Keratinocyte (primary cell): Measurements from ENCODE around the gene TBXAS1. TPM values are rescaled to one million over a fixed set of nuclear protein-coding genes. Genes with fewer than 3 reads are reported as not detected.

Source experiments
- DNase-seq: peaks from one replicate; pipeline ENCODE4 v3.0.0-alpha.2; 2011; ENCODE audit warnings: low read depth, missing footprints, low spot score
- FAIRE-seq: peaks from 2 replicates; lab custom pipeline; 2011; peaks lifted over from hg19 to GRCh38; lab: Jason Lieb, UNC
- H2AFZ ChIP-seq: 2 replicates; pipeline ENCODE4 v1.6.0; 2012; ENCODE audit warnings: low read length, control low read depth, inconsistent platforms; ENCODE audit not compliant: control insufficient read depth
- H3K27ac ChIP-seq: 2 replicates; pipeline ENCODE4 v1.5.1; 2011; ENCODE audit warnings: low read length; ENCODE audit not compliant: control insufficient read depth, insufficient read depth
- H3K27me3 ChIP-seq: 3 replicates; pipeline ENCODE4 v1.6.0; 2011; ENCODE audit warnings: low read length; ENCODE audit not compliant: control insufficient read depth, insufficient read depth; ENCODE audit errors: extremely low read depth
- H3K36me3 ChIP-seq, 2 experiments: 2 replicates in 1 of 2; 3 replicates in 1 of 2; pipeline ENCODE4 v1.5.1; 2011; ENCODE audit warnings: low read length in 2 of 2, mild to moderate bottlenecking in 1 of 2; ENCODE audit not compliant: control insufficient read depth in 2 of 2, insufficient read depth in 2 of 2; ENCODE audit errors: extremely low read depth in 1 of 2
- H3K4me1 ChIP-seq: 3 replicates; pipeline ENCODE4 v1.5.1; 2011; ENCODE audit warnings: low read length; ENCODE audit not compliant: control insufficient read depth, insufficient read depth; ENCODE audit errors: extremely low read depth
- H3K4me2 ChIP-seq: 3 replicates; pipeline ENCODE4 v1.6.0; 2011; ENCODE audit warnings: low read depth, low read length; ENCODE audit not compliant: control insufficient read depth, insufficient read depth; ENCODE audit errors: extremely low read depth
- H3K4me3 ChIP-seq, 3 experiments: fragments of 200-600 bp in 1 of 3; sonication (generic) in 1 of 3; 2 replicates in 2 of 3; 3 replicates in 1 of 3; pipeline ENCODE4 v1.5.1; 2011 to 2016; ENCODE audit warnings: low read length in 3 of 3, mild to moderate bottlenecking in 3 of 3, control low read depth in 2 of 3, inconsistent platforms in 1 of 3, low read depth in 1 of 3, mixed read lengths in 1 of 3, mixed run types in 1 of 3, moderate library complexity in 1 of 3; ENCODE audit not compliant: control insufficient read depth in 2 of 3, insufficient read depth in 2 of 3; ENCODE audit errors: extremely low read depth in 1 of 3
- H3K79me2 ChIP-seq: 2 replicates; pipeline ENCODE4 v1.6.0; 2012; ENCODE audit warnings: low read length; ENCODE audit not compliant: control insufficient read depth, insufficient read depth
- H3K9ac ChIP-seq: 3 replicates; pipeline ENCODE4 v1.6.0; 2011; ENCODE audit warnings: low read length; ENCODE audit not compliant: control insufficient read depth, insufficient read depth; ENCODE audit errors: extremely low read depth
- H3K9me1 ChIP-seq: 3 replicates; pipeline ENCODE4 v1.6.0; 2011; ENCODE audit warnings: low read length; ENCODE audit not compliant: control insufficient read depth, insufficient read depth; ENCODE audit errors: extremely low read depth
- H3K9me3 ChIP-seq: 2 replicates; pipeline ENCODE4 v1.5.1; 2012; ENCODE audit warnings: low read depth, low read length; ENCODE audit not compliant: control insufficient read depth
- H4K20me1 ChIP-seq: 3 replicates; pipeline ENCODE4 v1.6.0; 2011; ENCODE audit warnings: low read length; ENCODE audit not compliant: control insufficient read depth, insufficient read depth; ENCODE audit errors: extremely low read depth
- EZH2 ChIP-seq: IDR thresholded peaks from one replicate; pipeline ENCODE4 v1.6.1; 2012; ENCODE audit warnings: inconsistent platforms, mild to moderate bottlenecking, low read length, moderate library complexity
- dilution Hi-C: fragments of 300-500 bp; cut with MboI; formaldehyde crosslinking; loops from one replicate; pipeline ENCODE4 v1.7.0; 2020; ENCODE audit warnings: low sequenced_read_pairs; ENCODE audit not compliant: extremely low pct_ligation_motif_present
- polyA plus RNA-seq, 5 experiments: library from polyadenylated mRNA; depleted of rRNA in 3 of 5; stranded (reverse) in 3 of 5; stranded (forward) in 1 of 5; unstranded in 1 of 5; fragments of >200 nt; gene quantifications; 1 replicate in 1 of 5; 2 replicates in 3 of 5; 3 replicates in 1 of 5; pipeline versions ENCODE4 v1.2.1 to v1.2.3, GENCODE V29; 2011 to 2012; ENCODE audit warnings: missing spikeins in 2 of 5, low read depth in 1 of 5, low replicate concordance in 1 of 5
- TF ChIP-seq, protein P1 (sequence below), 3 experiments: IDR thresholded peaks in 1 of 3; conservative IDR thresholded peaks in 1 of 3; optimal IDR thresholded peaks in 1 of 3; 2 replicates in 2 of 3; 3 replicates in 1 of 3; pipeline versions ENCODE3 to v1.5.1; 2011; ENCODE audit warnings: low read length in 3 of 3, mild to moderate bottlenecking in 3 of 3, moderate library complexity in 2 of 3, control low read depth in 1 of 3, inconsistent platforms in 1 of 3; ENCODE audit not compliant: insufficient read depth in 2 of 3; ENCODE audit errors: extremely low read depth in 1 of 3

TBXAS1 gene
- polyA plus RNA-seq, 1 donor (not counting 4 experiments of a cell fraction or from before 2014, with no cell fraction given): 2.9 TPM

DNA sequence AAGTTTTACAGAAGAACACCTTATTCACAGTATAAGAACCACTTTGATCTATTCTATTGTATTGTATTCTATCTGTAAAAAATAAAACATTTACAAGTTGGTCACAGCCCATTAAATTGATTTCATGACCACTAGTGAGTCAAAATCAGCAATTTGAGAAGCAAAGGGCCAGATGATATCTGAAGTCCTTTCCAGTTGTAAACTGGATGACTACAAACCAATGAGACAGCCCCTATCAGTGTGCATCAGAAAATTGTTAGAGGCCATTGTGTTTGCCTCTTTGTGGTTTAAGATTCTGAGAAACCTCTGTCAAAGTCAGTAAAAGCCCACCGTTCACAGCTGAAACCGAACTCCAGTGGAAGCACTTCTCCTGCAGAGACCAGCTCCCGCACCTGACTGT, 54.8 kb downstream of the TBXAS1 start:
- H3K4me2 ChIP-seq: no peak overlapping the region
- no peaks in the 10 kb centered on the region for H4K20me1 ChIP-seq
- H3K9me3 ChIP-seq: no peaks in the 10 kb centered on the region
- no peaks in the 10 kb centered on the region for H3K9me1 ChIP-seq
- no peak overlapping the region for H3K4me3 ChIP-seq
- DNase-seq (no peak), FAIRE-seq (no peak)
- peaks cover 19% of the 10 kb centered on the region for H3K4me1 ChIP-seq
- H3K9ac ChIP-seq: no peak overlapping the region
- H3K27me3 ChIP-seq: no peaks in the 10 kb centered on the region
- H3K27ac ChIP-seq: no peak overlapping the region
- no peaks in the 10 kb centered on the region for H3K36me3 ChIP-seq
- H3K79me2 ChIP-seq: no peaks in the 10 kb centered on the region
- H2AFZ ChIP-seq: no peak overlapping the region
- dilution Hi-C loops: no loop called here
- no peak for TF ChIP-seq EZH2
- TF ChIP-seq, protein P1, sequence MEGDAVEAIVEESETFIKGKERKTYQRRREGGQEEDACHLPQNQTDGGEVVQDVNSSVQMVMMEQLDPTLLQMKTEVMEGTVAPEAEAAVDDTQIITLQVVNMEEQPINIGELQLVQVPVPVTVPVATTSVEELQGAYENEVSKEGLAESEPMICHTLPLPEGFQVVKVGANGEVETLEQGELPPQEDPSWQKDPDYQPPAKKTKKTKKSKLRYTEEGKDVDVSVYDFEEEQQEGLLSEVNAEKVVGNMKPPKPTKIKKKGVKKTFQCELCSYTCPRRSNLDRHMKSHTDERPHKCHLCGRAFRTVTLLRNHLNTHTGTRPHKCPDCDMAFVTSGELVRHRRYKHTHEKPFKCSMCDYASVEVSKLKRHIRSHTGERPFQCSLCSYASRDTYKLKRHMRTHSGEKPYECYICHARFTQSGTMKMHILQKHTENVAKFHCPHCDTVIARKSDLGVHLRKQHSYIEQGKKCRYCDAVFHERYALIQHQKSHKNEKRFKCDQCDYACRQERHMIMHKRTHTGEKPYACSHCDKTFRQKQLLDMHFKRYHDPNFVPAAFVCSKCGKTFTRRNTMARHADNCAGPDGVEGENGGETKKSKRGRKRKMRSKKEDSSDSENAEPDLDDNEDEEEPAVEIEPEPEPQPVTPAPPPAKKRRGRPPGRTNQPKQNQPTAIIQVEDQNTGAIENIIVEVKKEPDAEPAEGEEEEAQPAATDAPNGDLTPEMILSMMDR (optimal IDR thresholded peaks at IDR 0.05 in 1 of 3, IDR thresholded peaks at IDR 0.05 in 1 of 3, conservative IDR thresholded peaks at IDR 0.05 in 1 of 3; ENCODE audit: extremely low read depth in 1 of 3, insufficient read depth in 2 of 3, low read length in 3 of 3): no peak

DNA sequence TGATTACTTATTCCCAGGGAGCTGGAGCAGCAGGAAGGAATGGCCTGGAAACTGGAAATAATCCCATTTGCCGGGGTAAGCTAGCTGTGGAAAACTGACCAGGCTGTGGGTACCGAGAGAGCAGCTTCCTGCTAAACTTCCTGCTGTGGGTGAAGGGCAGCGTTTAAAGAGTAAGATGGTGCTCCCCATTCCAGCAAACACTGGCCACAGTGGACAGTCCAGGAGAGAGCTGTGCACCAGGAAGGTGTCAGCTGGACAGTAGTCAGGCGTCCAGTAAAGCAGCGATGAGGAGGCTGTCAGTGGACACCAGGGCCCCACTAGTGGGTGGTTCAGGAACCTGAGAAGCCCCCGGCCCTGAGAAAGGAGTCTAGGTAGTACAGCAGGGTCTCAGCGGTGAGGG, 55.4 kb downstream of the TBXAS1 start:
- Histone ChIP-seq H3K27me3 (no peaks in the 10 kb centered on the region), H3K4me2 (no peak overlapping the region), H3K27ac (no peak overlapping the region), H3K9ac (no peak overlapping the region), H3K36me3 (no peaks in the 10 kb centered on the region), H3K79me2 (no peaks in the 10 kb centered on the region), H4K20me1 (no peaks in the 10 kb centered on the region), H2AFZ (no peak overlapping the region), H3K4me1 (peaks cover 17% of the 10 kb centered on the region), H3K4me3 (no peak overlapping the region), H3K9me3 (no peaks in the 10 kb centered on the region), H3K9me1 (no peaks in the 10 kb centered on the region)
- no peak for DNase-seq
- dilution Hi-C loops: no loop called here
- TF ChIP-seq EZH2: no peak
- TF ChIP-seq, protein P1 (optimal IDR thresholded peaks at IDR 0.05 in 1 of 3, IDR thresholded peaks at IDR 0.05 in 1 of 3, conservative IDR thresholded peaks at IDR 0.05 in 1 of 3; ENCODE audit: extremely low read depth in 1 of 3, insufficient read depth in 2 of 3, low read length in 3 of 3): no peak
- FAIRE-seq: no peak
